SKM-1 (cell line): Measurements from ENCODE around the gene PHGDH.
A peak's percentile ranks its signal among the peaks of the same experiment; 100 is the strongest.
"Not testable (repeated sequence)": the region's sequence is repeated elsewhere in the genome, so short reads cannot be mapped to it uniquely, and the experiment has no call there.

Source experiments
- DNase-seq: peaks from one replicate; lab custom pipeline; 2025; ENCODE audit not compliant: unreplicated experiment; lab: John Stamatoyannopoulos, UW

PHGDH gene

GRCh38 chr1:119786046-119786445, 74.3 kb downstream of the PHGDH start:
- DNase-seq, result not testable (repeated sequence)

- not testable (repeated sequence) for DNase-seq
Observed at GRCh38 chr1:119786473-119787050, 74.8 kb downstream of the PHGDH start.

DNA sequence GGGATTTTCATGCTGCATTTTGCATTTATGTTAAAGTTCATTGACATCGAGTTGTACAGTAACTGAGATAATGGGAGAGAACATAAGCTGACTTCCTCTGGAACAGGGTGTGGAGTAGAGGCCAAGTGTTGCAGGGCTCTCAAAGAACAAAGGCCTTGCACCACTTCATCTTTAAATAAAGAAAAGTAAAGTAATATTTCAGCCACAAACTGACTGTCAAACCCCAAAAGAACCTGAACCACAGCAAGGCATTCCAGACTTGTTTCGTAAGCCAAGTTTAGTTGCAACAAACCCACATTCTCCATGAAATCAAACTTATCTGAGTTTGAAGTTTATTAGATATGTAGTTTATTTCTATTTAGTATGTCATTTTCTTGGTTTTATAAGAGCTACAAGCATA, 76.0 kb downstream of the PHGDH start:
- peak; percentile 60 for DNase-seq

DNA sequence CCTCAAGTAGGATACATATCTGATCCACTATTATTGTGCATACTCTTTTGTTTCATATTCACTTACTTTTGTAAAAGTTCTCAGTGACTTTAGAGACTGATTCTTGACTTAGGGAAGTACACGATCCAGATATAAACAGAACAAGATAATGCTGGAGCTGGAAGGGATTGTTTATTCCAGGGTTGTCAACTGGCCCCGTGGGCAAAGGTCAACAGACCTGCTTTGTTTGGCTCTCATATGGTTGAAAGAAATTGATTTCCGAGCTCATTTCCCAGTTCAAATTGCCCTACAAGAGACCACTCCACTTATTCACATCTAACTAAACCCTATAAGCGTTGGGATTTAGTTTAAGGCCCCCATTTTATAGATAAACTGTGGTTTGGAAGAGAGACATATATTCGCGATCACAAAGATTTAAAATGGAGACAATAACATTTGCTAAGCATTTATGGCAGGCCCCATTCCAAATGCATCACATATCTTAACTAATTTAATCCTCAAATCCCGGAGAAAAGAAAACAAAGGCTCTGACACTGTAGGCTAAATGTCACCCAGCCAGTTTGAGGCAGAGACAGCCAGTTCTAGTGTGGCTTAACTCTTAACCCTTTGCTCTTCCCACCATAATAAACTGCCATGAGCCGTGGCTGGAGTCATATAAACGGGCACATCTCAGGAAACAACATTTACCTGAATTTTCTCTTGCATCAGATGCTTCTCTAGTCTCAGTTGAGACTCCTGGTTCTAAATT, 78.9 kb downstream of the PHGDH start:
- no peak for DNase-seq

DNA sequence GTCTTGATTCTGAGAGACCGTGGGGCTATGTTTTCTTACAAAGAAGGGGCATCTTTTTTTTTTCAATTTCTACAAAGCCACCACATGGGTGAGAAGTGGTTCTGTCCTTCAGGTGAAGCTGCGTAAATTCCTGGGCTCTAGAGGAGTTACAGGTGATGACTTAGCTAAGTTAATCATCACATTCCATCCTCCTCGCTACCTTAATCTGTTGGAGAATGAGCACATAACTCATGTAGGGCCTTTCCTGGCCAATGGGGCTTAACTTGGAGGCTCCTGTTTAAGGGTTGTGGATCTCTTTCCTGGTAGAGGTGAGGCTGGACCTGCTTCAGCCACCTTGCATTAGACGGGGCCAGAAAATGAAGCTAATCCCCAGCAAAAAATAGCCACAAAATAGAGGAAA, 79.6 kb downstream of the PHGDH start:
- no peak for DNase-seq
